Cardiac septum (tissue), 1 donor: Measurements from ENCODE around the gene MYLK. TPM values are rescaled to one million over a fixed set of nuclear protein-coding genes. Genes with fewer than 3 reads are reported as not detected.
"Not testable (repeated sequence)": the region's sequence is repeated elsewhere in the genome, so short reads cannot be mapped to it uniquely, and the experiment has no call there.

Experiments
- DNase-seq: peaks from one replicate; pipeline ENCODE4 v3.0.0-alpha.2; 2020; ENCODE audit warnings: low spot score
- intact Hi-C: fragments of 100-400 bp; cut with DNase I; formaldehyde crosslinking; loops from one replicate; pipeline ENCODE4 v1.14.0; 2022
- total RNA-seq: library from RNA; stranded (reverse); fragmentation: NEBNext Ultra II Directional; extraction: Animal tissue kit (Norgen Biotek cat#: 25700); gene quantifications from one replicate; pipeline ENCODE4 v1.2.1, GENCODE V29; 2021
- donor health status: DM: no; HTN: no; CAD: no.

MYLK gene
- total RNA-seq, 1 donor from 2014 or later = 17.8 TPM

DNA sequence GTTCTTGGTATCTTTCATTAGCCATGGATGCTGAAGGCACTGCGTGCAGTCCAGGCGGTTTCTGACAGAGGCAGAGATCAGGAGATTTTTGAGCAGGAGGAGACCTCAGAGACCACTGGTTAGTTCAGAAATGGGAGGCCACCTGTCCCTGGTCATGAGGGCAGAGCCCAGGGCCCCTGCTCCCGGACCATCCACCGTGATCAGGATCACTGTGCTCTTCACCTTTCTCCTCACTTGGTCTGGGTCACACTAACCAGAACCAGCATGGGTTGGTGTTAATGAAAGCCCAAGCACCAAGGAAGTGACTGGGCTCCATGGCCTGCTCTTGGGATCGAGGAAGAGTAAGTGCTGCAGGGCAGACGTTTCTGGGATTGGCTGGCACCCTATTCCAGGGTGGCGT lies 257.3 kb downstream of the MYLK start:
- DNase-seq = no peak
- intact Hi-C loops = no loop called here

DNA sequence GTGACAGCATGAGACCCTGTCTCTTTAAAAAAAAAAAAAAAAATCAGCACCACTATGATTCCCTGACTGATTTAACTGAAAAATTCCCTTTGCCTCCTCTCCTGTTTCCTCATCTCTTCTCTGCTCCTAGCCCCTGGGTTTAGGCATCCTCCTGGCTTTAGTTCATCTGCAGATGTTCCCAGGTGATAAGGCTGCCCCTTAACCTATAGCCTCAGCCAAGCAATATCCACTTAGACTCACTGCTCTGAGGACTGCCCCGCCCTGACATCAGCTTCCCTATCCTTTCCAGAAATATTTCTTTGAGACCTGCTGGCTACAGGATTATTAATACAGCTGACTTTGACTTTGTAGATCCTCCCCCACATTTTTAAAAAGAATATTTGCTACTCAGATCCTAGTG lies 259.8 kb downstream of the MYLK start:
- intact Hi-C loops = no loop called here
- DNase-seq = no peak

DNA sequence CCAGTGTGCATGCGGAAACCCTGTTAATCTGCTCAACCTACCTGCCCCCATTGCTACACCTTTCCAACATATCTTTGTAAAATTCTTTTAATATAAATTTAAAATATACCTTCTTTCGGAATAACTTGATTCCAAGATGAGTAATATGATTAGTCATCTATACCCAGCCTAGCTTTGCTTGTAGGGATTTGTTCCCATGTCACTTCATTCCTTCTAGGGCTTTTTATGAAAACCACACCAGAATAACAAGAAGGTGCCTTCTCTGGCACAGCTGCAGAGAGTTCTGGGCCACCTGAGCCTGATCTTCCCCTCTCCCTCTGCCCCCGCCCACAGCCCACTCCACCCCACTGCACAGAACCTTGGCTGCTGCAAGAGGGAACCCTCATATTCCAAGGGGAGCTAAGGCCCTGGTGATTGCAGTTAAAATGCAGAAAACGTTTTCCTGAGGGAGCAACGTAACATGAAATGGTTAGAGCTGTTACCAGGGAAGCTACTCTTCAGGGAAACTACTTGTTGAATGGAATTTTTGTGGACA lies 260.7 kb downstream of the MYLK start:
- intact Hi-C loops = no loop called here
- no peak for DNase-seq

DNA sequence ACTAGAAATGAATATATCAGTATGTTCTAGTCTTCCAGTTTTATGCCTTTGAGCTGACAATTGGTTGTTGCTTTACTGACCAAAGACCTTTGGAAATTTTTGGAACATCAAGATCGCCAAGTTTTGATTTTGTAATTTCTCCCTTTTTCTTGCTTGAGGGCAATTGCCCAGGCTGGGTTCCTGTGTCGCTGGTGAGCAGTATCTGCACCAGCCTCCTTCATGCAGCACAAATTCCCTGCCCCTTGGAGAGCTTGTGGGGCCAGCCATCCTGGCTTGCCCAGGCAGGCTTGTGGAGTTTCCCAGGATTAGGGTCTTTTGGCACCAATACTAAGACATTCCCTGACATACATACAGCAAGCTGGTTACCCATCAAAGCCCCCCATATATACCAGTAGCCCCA lies 261.4 kb downstream of the MYLK start:
- DNase-seq = no peak
- intact Hi-C loops = no loop called here

DNA sequence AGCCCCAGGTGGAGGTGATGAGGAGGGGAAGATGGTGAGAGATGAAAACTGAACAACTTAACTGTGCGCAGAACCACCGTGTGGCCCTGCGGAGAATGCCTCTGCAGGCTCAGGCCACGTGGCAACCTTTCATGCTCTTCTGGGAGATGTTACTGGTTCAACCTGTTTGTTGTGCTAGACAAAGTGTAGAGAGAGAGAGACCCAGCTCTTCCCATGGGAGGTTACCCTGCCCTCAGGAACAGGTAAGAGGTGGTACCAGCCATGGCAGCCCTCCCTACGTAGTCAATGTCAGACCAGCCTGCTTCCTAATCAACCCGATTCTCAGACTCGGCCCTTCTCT lies 262.3 kb downstream of the MYLK start:
- DNase-seq = no peak
- intact Hi-C loops = no loop called here

DNA sequence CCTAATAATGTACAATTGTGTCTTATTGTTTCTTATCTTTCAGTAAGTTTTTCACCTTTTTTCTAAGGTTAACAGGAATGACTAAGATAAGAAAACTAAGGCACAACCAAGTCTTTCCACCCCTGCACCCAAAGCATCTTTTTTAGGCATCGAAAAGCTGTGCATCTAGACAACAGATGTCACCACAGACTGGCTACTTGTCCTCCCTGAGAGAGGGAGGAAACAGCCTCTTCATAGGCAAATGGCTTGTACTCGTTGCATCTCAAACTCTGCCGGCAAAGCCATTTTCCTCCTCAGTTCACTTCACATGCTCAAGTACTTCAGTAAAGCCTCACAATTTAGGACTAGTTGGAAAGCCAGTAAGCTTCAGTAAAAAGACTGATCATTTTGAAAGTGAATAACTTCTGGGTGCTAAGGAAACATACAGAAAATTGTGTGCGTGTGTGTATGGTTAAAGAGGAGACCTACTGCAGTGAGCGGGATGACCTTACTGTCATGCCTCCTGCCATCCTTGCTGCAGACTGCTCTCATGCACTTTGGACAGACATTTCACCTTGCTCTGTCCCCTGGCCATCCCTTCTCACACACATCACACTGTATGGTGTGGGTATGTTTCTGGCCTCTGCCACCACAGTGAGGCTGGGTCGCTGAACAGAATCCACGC lies 262.8 kb downstream of the MYLK start:
- intact Hi-C loops = no loop called here
- DNase-seq = no peak

DNA sequence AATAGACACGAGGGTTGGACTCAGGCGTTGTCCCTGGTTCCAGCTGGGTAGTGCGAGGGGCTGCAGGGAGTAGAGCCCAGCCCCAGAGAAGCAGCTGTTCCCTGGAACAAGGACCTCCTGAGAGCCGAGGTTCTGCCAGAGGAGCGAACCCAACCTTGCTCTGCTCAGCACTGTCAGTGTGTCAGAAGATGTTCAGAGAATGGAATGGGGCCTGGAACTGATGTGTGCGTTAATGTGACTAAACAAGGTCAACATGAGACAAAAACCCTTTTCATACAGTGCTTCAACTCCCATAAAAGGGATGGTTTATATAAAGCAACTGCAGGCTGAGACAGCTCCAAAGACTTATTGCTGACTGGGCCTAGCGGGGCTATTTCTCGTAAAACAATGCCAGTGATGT lies 263.8 kb downstream of the MYLK start:
- DNase-seq = no peak
- intact Hi-C loops = no loop called here

DNA sequence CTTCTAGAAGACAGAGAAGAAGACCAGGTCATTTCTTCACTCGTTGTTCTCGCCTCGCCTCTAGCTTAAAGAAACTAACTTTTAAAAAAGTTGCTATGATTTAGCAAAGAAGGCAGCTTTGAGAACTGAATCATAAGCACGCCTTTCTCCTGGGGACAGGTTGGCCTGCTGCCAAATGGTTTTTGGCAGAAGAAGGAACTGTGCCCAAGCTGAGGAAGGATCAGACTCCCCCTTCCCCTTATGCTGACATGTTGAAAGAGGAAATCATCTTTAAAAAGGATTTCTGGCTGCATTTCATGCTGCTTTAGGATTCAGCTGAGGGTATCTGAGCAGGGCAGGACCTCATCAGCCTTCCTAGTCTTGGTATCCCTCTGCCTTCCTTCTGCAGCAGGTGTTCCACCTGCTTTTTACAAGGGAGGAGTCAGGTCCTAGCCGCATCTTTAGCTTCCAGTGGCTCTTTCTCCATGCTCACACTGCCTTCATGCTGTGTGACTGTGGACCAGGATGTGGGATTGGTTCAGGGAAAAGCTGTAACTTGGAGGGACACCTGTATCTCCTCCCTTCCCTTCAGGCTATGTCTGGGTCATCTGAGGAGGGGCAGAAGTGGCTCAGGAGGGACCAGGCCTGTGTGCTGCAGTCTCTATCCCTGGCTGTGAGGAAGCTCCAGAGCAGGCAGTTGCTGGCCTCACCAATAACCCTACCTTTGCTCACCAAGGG lies 265.2 kb downstream of the MYLK start:
- intact Hi-C loops = no loop called here

DNA sequence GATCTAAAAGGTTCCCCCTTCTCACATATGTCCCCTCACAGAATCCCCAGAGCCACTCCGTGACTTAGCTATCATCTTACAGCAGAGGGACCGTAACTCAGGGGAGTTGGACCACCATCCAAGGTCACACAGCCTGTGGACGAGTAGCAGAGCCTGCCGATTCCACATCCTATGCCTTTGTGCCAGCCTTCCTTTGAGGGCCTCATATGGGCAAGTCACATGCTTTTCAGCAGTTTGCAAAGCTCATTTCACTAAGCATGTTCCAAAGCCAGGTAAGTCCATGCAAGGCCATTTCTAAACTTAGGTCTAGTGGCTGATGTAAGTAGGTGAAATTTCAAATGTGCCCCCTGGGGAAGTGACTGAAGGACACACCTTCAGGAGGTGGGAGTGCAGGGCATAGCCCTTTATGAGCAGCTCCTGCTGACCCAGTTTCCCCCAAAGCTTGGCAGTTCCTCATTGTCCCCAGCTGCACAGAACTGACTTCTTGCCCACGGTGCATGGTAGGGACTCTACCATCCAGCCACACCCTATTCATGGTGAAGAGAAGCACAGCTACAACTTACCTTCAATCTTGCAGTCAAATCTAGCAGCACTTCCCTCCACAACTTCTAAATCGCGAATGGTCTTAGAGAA lies 265.9 kb downstream of the MYLK start:
- intact Hi-C loops = no loop called here
- DNase-seq = no peak

More for the DNA sequence above, 265.2 kb downstream of the MYLK start:
- DNase-seq = no peak

DNA sequence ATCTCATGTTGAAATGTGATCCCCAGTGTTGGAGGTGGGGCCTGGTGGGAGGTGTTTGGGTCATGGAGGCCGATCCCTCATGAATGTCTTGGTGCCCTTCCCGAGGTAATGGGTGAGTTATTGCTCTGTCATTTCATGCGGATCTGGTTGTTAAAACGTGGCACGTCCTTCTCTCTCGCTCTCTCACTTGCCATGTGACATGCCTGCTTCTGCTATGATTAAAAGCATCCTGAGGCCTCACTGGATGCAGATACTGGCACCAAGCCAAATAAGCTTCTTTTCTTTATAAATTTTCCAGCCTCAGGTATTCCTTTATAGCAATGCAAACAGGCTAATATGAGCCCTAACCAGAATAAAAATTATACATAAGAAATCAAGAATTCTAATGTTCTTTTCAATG lies 267.5 kb downstream of the MYLK start:
- no peak for DNase-seq
- intact Hi-C loops = no loop called here

DNA sequence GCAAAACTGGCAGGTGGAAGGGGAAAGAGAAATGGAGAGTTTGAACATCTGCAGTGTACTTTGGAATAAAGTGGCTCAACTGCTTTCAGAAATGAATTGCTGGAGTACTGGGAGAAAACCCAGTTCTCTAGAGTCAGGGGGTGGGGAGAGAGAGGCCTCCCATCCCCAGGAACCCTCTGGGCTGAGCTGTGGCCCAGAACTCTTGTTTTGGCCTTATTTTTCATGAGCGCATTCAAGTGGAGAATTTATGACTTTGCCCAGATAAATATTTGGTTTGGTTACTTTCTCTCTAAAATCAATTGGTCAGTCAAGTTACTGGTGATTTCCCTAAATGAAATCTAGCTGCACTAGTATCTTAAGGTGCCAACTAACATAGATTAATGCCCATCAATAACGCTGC lies 270.6 kb downstream of the MYLK start:
- intact Hi-C loops = no loop called here
- no peak for DNase-seq

DNA sequence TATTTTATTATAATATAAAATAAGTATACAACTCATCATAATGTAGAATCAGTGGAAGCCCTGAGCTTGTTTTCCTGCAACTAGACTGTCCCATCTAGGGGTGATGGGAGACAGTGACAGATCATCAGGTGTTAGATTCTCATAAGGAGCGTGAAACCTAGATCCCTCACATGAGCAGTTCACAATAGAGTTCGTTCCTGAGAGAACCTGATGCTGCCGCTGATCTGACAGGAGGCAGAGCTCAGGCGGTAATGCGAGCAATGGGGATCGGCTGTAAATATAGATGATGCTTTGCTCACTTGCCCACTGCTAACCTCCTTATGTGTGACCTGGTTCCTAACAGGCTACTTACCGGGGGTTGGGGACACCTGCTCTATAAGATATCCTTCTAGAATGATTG lies 272.5 kb downstream of the MYLK start:
- DNase-seq, intact Hi-C loops: not testable (repeated sequence)

DNA sequence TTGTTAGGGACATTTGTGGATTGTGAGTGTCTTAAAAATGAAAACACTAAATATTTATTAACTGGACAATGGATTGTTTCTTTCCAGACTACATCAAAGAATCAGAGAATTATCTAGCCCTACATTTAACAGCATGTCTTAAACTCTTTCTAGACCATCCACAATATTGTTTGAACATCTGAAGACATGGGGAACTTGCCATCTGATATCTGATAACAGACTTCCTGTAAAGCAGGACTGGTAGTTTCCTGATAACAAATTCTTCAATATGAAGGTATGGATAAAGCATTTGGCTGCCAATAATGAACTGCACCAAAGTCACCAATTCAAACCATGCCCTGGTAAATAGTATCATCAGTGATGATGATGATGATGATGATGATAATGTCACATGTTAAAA lies 273.1 kb downstream of the MYLK start:
- no peak for DNase-seq
- intact Hi-C loops = no loop called here

DNA sequence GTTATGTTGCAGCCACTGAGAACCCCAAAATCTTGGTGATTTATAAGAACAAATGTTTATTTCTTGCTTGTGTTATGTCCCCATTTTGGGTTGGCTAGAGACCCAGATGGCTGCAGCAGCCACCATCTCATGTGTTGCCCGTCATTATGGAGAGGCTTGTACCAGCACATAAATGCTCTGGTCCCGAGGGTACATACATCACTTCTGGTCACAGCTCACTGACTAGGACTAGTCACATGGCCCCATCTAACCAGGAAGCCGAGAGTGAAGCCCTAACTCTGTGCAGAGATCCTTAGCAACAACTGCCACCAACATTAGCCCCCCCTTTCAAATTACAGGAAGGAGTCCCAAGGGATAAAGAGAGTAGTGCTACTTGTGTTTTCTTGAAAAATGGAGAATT lies 273.8 kb downstream of the MYLK start:
- DNase-seq = no peak
- intact Hi-C loops = no loop called here

DNA sequence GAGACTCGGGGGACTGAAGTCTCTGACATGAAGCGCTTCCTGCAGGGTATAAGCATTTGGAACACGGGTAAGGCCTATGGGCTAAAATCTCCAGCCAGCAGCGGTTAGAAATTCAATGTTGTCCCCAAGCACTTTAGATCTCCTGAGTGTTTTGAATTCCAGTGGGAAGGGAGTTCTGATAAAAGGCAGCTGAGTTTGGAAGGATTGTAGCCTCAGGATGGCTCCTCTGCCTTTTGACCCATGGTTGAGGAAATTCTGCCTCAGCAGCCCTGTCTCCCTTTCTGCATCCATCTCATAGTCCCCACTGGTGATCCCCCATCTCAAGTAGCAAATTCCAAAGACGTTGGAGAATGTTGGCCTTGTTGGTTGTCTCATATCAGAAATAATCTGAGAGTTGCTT lies 275.1 kb downstream of the MYLK start:
- intact Hi-C loops = no loop called here
- DNase-seq = no peak

DNA sequence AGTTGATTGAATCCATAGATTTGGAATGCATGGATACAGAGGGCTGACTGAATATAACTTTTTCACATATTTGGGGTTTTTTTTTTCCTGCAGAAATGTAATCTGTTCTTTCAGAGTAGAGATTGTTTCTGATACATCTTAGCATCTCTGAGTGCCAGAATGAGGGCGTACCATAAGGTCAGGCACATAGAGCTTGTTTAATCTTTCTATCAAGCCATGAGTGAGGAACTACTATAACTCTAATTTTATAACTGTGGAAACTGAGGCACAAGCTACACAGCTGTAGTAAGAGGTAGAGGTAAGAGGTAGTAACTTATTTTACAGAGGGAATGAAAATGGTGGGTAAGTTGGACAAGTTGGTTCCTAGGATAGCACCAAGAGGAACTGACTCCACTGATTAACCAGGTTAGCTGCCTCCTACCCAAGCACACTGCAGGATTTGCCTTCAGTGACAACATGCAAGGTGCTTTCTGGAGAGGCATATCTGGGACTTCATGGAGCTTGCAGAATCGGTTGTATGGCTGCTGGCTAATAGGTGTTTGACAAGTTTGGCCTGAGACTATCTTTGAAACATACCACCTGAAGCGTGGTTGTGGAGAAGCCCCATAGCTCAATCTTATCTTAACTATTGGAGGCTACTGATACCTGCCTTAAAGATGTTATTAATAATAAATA lies 275.7 kb downstream of the MYLK start:
- intact Hi-C loops = no loop called here
- DNase-seq = no peak

DNA sequence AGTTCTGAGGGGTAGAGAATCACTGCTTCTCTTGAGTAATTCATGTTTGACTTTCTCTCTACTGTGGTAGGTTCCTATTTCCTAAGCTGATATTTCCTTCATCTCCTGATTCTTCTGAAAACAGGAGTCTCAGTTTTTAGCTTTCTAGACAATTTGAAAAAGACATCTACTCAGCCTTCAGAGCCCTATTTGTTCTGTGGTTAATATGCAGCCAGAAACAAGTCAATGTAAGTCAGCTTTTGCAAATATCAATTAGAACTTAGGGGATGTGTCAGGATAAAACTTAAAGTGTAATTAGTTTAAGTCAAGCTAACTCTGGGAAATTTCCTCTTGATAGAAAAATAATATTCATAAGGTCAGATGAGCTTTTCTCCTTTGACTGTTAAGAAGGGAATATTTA lies 277.6 kb downstream of the MYLK start:
- intact Hi-C loops = no loop called here
- DNase-seq = no peak

DNA sequence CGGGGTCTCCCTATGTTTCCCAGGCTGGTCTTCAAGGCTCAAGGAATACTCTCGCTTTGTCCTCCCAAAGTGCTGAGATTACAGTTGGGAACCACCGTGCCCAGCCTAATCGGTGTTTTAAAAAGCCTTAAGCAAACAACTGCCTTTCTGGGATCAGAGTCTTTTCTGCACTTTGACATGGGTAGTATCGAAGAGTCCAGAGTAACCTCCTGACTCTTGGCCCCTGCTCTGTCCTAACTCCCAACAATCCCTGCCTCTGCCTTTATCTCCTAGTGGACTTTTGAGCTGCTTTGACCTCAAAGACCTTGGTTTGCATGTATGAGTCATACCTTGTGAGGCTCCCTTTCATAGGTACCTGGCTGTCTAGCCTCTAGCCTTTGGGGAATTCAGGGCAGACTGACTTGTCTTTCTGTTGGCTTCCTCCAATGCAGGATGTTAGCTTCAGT lies 278.3 kb downstream of the MYLK start:
- intact Hi-C loops = no loop called here
- no peak for DNase-seq

DNA sequence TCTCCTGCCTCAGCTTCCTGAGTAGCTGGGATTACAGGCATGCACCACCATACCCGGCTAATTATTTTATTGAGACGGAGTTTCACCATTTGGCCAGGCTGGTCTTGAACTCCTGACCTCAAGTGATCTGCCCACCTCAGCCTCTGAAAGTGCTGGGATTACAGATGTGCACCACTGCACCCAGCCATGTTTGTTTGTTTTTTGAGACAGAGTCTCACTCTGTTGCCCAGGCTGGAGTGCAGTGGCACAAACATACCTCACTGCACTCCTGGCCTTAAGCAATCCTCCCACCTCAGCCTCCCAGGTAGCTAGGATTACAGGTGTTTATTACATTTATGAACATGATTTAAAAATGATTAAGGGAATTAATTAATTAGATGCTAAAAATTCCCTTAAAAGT lies 281.0 kb downstream of the MYLK start:
- intact Hi-C loops, DNase-seq: not testable (repeated sequence)

DNA sequence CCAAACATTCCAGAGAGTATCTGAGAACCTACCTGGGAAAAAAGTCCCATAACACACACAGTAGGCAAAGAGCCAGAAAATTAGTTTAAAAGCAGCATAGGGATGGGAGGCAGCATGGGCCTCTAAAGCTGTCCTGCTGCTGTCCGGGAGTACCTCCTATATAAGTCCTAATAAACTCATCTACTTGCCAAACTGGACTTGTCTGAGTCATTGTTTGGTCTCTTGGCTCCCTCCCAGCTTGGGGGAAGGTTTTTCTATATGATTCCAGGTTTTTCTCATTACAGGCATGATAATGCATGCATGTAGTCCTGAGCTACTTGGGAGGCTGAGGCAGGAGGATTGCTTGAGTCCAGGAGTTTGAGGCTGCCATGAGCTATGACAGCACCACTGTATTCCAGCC lies 281.8 kb downstream of the MYLK start:
- intact Hi-C loops = no loop called here
- DNase-seq = no peak
